ENCODE results near the gene SOX1. TPM values are rescaled to one million over a fixed set of nuclear protein-coding genes. Genes with fewer than 3 reads are reported as not detected.

SOX1 gene
- total and polyA plus RNA-seq, 3 experiments from 2014 or later: not detected

- Mint-ChIP-seq H3K36me3 (peaks cover 0 to 5% (median under 1%) of the 10 kb centered on the region in 3 donors), H3K9me3 (peaks cover 4 to 29% (median 10%) of the 10 kb centered on the region in 5 donors), H3K27me3 (peaks cover 52 to 62% of the 10 kb centered on the region in 2 donors), H3K27ac (no peak overlapping the region), H3K4me3 (peak overlapping the region in 5 of 7 donors; percentile 11 to 64 (median 35)), H3K4me1 (peaks cover 3 to 18% (median 13%) of the 10 kb centered on the region in 3 donors)
- no peak for DNase-seq
- Histone ChIP-seq H3K4me1 (ENCODE audit: insufficient read depth, low read length) (peaks cover 7% of the 10 kb centered on the region), H3K36me3 (ENCODE audit: insufficient read depth, low read length) (no peaks in the 10 kb centered on the region), H3K4me3 (ENCODE audit: low read length) (no peak overlapping the region), H3K9me3 (ENCODE audit: low read length) (no peaks in the 10 kb centered on the region), H3K27me3 (ENCODE audit: insufficient read depth, low read length, poor library complexity, severe bottlenecking) (peaks cover 36% of the 10 kb centered on the region), H3K27ac (ENCODE audit: low read depth, low read length) (no peak overlapping the region)
- ChIA-PET CTCF (no interaction called here), POLR2A (no interaction called here)
These were observed 1.5 kb upstream of the SOX1 start for GRCh38 chr13:112065521-112065866.

- Histone ChIP-seq H3K4me1 (ENCODE audit: insufficient read depth, low read length) (peaks cover 7% of the 10 kb centered on the region), H3K27ac (ENCODE audit: low read depth, low read length) (no peak overlapping the region), H3K27me3 (ENCODE audit: insufficient read depth, low read length, poor library complexity, severe bottlenecking) (peaks cover 37% of the 10 kb centered on the region), H3K36me3 (ENCODE audit: insufficient read depth, low read length) (no peaks in the 10 kb centered on the region), H3K4me3 (ENCODE audit: low read length) (peak overlapping the region; percentile 15), H3K9me3 (ENCODE audit: low read length) (no peaks in the 10 kb centered on the region)
- CTCF ChIA-PET: no interaction called here
- Mint-ChIP-seq H3K36me3 (peaks cover 0 to 5% (median 2%) of the 10 kb centered on the region in 3 donors), H3K27ac (no peak overlapping the region), H3K4me1 (peaks cover 3 to 18% (median 13%) of the 10 kb centered on the region in 3 donors), H3K27me3 (peaks cover 54 to 64% of the 10 kb centered on the region in 2 donors), H3K4me3 (peak overlapping the region in 6 of 7 donors; percentile 11 to 64 (median 44)), H3K9me3 (peaks cover 4 to 29% (median 13%) of the 10 kb centered on the region in 5 donors)
- POLR2A ChIA-PET: no interaction called here
- no peak for DNase-seq
These were observed 904 bp upstream of the SOX1 start for GRCh38 chr13:112065867-112066623.

- H3K9me3 ChIP-seq (ENCODE audit: low read length): no peaks in the 10 kb centered on the region
- H3K4me1 ChIP-seq (ENCODE audit: insufficient read depth, low read length): peaks cover 7% of the 10 kb centered on the region
- H3K36me3 ChIP-seq (ENCODE audit: insufficient read depth, low read length): no peaks in the 10 kb centered on the region
- peaks cover 38% of the 10 kb centered on the region for H3K27me3 ChIP-seq (ENCODE audit: insufficient read depth, low read length, poor library complexity, severe bottlenecking)
- CTCF ChIA-PET: no interaction called here
- POLR2A ChIA-PET: no interaction called here
- H3K27ac ChIP-seq (ENCODE audit: low read depth, low read length): no peak overlapping the region
- Mint-ChIP-seq H3K27me3 (peaks cover 60 to 69% of the 10 kb centered on the region in 2 donors), H3K36me3 (peaks cover 0 to 6% (median 2%) of the 10 kb centered on the region in 3 donors), H3K27ac (no peak overlapping the region), H3K4me1 (peaks cover 3 to 18% (median 13%) of the 10 kb centered on the region in 3 donors), H3K9me3 (peaks cover 6 to 30% (median 13%) of the 10 kb centered on the region in 5 donors), H3K4me3 (no peak overlapping the region)
- no peak overlapping the region for H3K4me3 ChIP-seq (ENCODE audit: low read length)
- peak in 2 of 5 donors; percentile 51 to 61 for DNase-seq
These were observed 335 bp upstream of the SOX1 start for GRCh38 chr13:112066624-112067004.

- peaks cover 56 to 62% of the 10 kb centered on the region in 2 donors for H3K27me3 Mint-ChIP-seq
- H3K27ac Mint-ChIP-seq: no peak overlapping the region
- no peak overlapping the region for H3K4me3 ChIP-seq (ENCODE audit: low read length)
- peaks cover 6 to 34% (median 15%) of the 10 kb centered on the region in 5 donors for H3K9me3 Mint-ChIP-seq
- peaks cover 7% of the 10 kb centered on the region for H3K4me1 ChIP-seq (ENCODE audit: insufficient read depth, low read length)
- no peak overlapping the region for H3K27ac ChIP-seq (ENCODE audit: low read depth, low read length)
- CTCF ChIA-PET: no interaction called here
- peaks cover 31% of the 10 kb centered on the region for H3K27me3 ChIP-seq (ENCODE audit: insufficient read depth, low read length, poor library complexity, severe bottlenecking)
- no peaks in the 10 kb centered on the region for H3K36me3 ChIP-seq (ENCODE audit: insufficient read depth, low read length)
- peaks cover 3 to 18% (median 13%) of the 10 kb centered on the region in 3 donors for H3K4me1 Mint-ChIP-seq
- no peak overlapping the region for H3K4me3 Mint-ChIP-seq
- no peaks in the 10 kb centered on the region for H3K9me3 ChIP-seq (ENCODE audit: low read length)
- H3K36me3 Mint-ChIP-seq: peaks cover 0 to 9% (median 2%) of the 10 kb centered on the region in 3 donors
- DNase-seq: no peak
- POLR2A ChIA-PET: no interaction called here
These were observed 1.1 kb downstream of the SOX1 start for GRCh38 chr13:112067871-112068539.

GRCh38 chr13:112068540-112069060, 1.7 kb downstream of the SOX1 start:
- H3K36me3 ChIP-seq (ENCODE audit: insufficient read depth, low read length): no peaks in the 10 kb centered on the region
- H3K27me3 ChIP-seq (ENCODE audit: insufficient read depth, low read length, poor library complexity, severe bottlenecking): peaks cover 27% of the 10 kb centered on the region
- H3K4me1 ChIP-seq (ENCODE audit: insufficient read depth, low read length): peaks cover 7% of the 10 kb centered on the region
- no peaks in the 10 kb centered on the region for H3K9me3 ChIP-seq (ENCODE audit: low read length)
- Mint-ChIP-seq H3K27me3 (peaks cover 51 to 58% of the 10 kb centered on the region in 2 donors), H3K27ac (no peak overlapping the region), H3K4me3 (peak overlapping the region in 1 of 7 donors; percentile 45), H3K4me1 (peaks cover 3 to 18% (median 13%) of the 10 kb centered on the region in 3 donors), H3K9me3 (peaks cover 6 to 34% (median 15%) of the 10 kb centered on the region in 5 donors), H3K36me3 (peaks cover 0 to 9% (median 2%) of the 10 kb centered on the region in 3 donors)
- CTCF ChIA-PET: no interaction called here
- no peak overlapping the region for H3K4me3 ChIP-seq (ENCODE audit: low read length)
- no peak for DNase-seq
- H3K27ac ChIP-seq (ENCODE audit: low read depth, low read length): no peak overlapping the region
- POLR2A ChIA-PET: no interaction called here

GRCh38 chr13:112069061-112069844, 2.3 kb downstream of the SOX1 start:
- CTCF ChIA-PET: no interaction called here
- peak overlapping the region in 2 of 7 donors; percentile 45 to 46 for H3K4me3 Mint-ChIP-seq

GRCh38 chr13:112069845-112070251, 2.9 kb downstream of the SOX1 start:
- H3K27ac Mint-ChIP-seq: no peak overlapping the region
- peaks cover 54 to 60% of the 10 kb centered on the region in 2 donors for H3K27me3 Mint-ChIP-seq
- DNase-seq: no peak
- Histone ChIP-seq H3K27ac (ENCODE audit: low read depth, low read length) (no peak overlapping the region), H3K9me3 (ENCODE audit: low read length) (no peaks in the 10 kb centered on the region), H3K36me3 (ENCODE audit: insufficient read depth, low read length) (no peaks in the 10 kb centered on the region), H3K27me3 (ENCODE audit: insufficient read depth, low read length, poor library complexity, severe bottlenecking) (peaks cover 29% of the 10 kb centered on the region), H3K4me1 (ENCODE audit: insufficient read depth, low read length) (peaks cover 7% of the 10 kb centered on the region), H3K4me3 (ENCODE audit: low read length) (no peak overlapping the region)
- ChIA-PET CTCF (no interaction called here), POLR2A (no interaction called here)
- peaks cover 0 to 9% (median 2%) of the 10 kb centered on the region in 3 donors for H3K36me3 Mint-ChIP-seq
- H3K4me1 Mint-ChIP-seq: peaks cover 3 to 25% (median 13%) of the 10 kb centered on the region in 3 donors
- H3K4me3 Mint-ChIP-seq: peak overlapping the region in 1 of 7 donors; percentile 66
- H3K9me3 Mint-ChIP-seq: peaks cover 6 to 39% (median 19%) of the 10 kb centered on the region in 5 donors

More at GRCh38 chr13:112069061-112069844, 2.3 kb downstream of the SOX1 start:
- Histone ChIP-seq H3K4me3 (ENCODE audit: low read length) (no peak overlapping the region), H3K4me1 (ENCODE audit: insufficient read depth, low read length) (peaks cover 7% of the 10 kb centered on the region), H3K27ac (ENCODE audit: low read depth, low read length) (no peak overlapping the region), H3K27me3 (ENCODE audit: insufficient read depth, low read length, poor library complexity, severe bottlenecking) (peaks cover 23% of the 10 kb centered on the region), H3K9me3 (ENCODE audit: low read length) (no peaks in the 10 kb centered on the region), H3K36me3 (ENCODE audit: insufficient read depth, low read length) (no peaks in the 10 kb centered on the region)
- peaks cover 51 to 58% of the 10 kb centered on the region in 2 donors for H3K27me3 Mint-ChIP-seq
- H3K4me1 Mint-ChIP-seq: peaks cover 3 to 22% (median 13%) of the 10 kb centered on the region in 3 donors
- H3K36me3 Mint-ChIP-seq: peaks cover 0 to 9% (median 2%) of the 10 kb centered on the region in 3 donors
- H3K27ac Mint-ChIP-seq: peak overlapping the region in 1 of 8 donors; percentile 22
- H3K9me3 Mint-ChIP-seq: peaks cover 6 to 34% (median 19%) of the 10 kb centered on the region in 5 donors
- no peak for DNase-seq
- POLR2A ChIA-PET: no interaction called here
